ENCODE measurements around the gene TYSND1. TPM values are rescaled to one million over a fixed set of nuclear protein-coding genes. Genes with fewer than 3 reads are reported as not detected.
A peak's percentile ranks its signal among the peaks of the same experiment; 100 is the strongest.

TYSND1 gene
- total RNA-seq, 2 experiments from 2014 or later, result 33.4 to 48.1 TPM

GRCh38 chr10:70115948-70116682, 30.4 kb downstream of the TYSND1 start:
- peak; percentile 71 for DNase-seq (ENCODE audit: low spot score)
- Histone ChIP-seq H3K36me3 (ENCODE audit: insufficient read depth, low read length) (no peaks in the 10 kb centered on the region), H3K4me1 (ENCODE audit: insufficient read depth, low read length, poor library complexity, severe bottlenecking) (no peaks in the 10 kb centered on the region), H4K20me1 (ENCODE audit: insufficient read depth, low read length) (no peaks in the 10 kb centered on the region), H3K9me3 (ENCODE audit: low read length) (no peaks in the 10 kb centered on the region), H3K4me2 (ENCODE audit: low read length) (no peak overlapping the region), H2AFZ (ENCODE audit: low read length) (no peak overlapping the region), H3K79me2 (ENCODE audit: insufficient read depth, low read depth, low read length) (no peaks in the 10 kb centered on the region), H3K9me2 (ENCODE audit: insufficient read depth, low read length) (no peaks in the 10 kb centered on the region), H3K4me3 (ENCODE audit: low read depth, low read length, poor library complexity, severe bottlenecking) (no peak overlapping the region), H3K27ac (ENCODE audit: low read depth, low read length, poor library complexity, severe bottlenecking) (no peak overlapping the region)
- no TSS peak for BruUV-seq (replicated peaks)
- intact Hi-C loops (cut with micrococcal nuclease; ENCODE audit: unreplicated experiment), result loop anchor here (1.0 to 5.0 kb wide), 2 partner anchors 248 to 261 kb away; no protein-coding TSS in a partner anchor
- CTCF ChIA-PET (ENCODE audit: unreplicated experiment), result interaction anchor here (0.6 to 1.3 kb wide), 5 partner anchors 30 to 321 kb away, joined by 3 to 10 read pairs (median 3); partner anchors contain the start of gene TYSND1
- TF ChIP-seq, protein P1, sequence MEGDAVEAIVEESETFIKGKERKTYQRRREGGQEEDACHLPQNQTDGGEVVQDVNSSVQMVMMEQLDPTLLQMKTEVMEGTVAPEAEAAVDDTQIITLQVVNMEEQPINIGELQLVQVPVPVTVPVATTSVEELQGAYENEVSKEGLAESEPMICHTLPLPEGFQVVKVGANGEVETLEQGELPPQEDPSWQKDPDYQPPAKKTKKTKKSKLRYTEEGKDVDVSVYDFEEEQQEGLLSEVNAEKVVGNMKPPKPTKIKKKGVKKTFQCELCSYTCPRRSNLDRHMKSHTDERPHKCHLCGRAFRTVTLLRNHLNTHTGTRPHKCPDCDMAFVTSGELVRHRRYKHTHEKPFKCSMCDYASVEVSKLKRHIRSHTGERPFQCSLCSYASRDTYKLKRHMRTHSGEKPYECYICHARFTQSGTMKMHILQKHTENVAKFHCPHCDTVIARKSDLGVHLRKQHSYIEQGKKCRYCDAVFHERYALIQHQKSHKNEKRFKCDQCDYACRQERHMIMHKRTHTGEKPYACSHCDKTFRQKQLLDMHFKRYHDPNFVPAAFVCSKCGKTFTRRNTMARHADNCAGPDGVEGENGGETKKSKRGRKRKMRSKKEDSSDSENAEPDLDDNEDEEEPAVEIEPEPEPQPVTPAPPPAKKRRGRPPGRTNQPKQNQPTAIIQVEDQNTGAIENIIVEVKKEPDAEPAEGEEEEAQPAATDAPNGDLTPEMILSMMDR (conservative IDR thresholded peaks at IDR 0.05; ENCODE audit: low read length), result peak; percentile 95
- no peak for TF ChIP-seq EZH2phosphoT487 (IDR thresholded peaks at IDR 0.05; ENCODE audit: borderline replicate concordance, low read depth, low read length)
- POLR2A ChIA-PET, result interaction anchor here (0.5 to 1.4 kb wide), 6 partner anchors 25 to 923 kb away, joined by 3 to 4 read pairs (median 4); partner anchors contain the start of gene TYSND1

DNA sequence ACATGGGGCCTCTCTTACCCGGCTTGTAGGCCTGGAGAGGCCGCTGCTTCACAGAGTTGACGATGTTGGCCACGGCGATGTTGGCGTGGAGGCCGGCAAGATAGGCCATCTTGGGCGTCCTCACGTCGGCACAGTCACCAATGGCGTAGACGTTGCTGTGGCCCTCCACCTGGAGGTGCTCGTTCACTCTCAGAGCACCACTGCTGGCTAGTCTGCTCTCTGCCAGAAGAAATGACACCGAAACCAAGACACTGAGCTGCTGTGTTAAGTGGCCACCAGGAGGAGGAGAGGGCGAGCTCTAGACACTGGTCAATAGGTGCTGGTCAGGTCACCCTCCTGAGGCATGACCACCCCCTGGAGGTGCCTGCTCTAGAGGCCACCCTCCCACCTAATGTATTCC, 31.6 kb downstream of the TYSND1 start:
- ChIA-PET POLR2A (interaction anchor here (0.6 to 1.1 kb wide), 3 partner anchors 25 to 322 kb away, joined by 3 to 4 read pairs (median 3); partner anchors contain the start of gene TYSND1), CTCF (ENCODE audit: unreplicated experiment) (interaction anchor here (0.6 kb wide), 1 partner anchor 289 kb away, joined by 4 read pairs; no protein-coding TSS in a partner anchor)
- Histone ChIP-seq H4K20me1 (ENCODE audit: insufficient read depth, low read length) (no peaks in the 10 kb centered on the region), H3K79me2 (ENCODE audit: insufficient read depth, low read depth, low read length) (no peaks in the 10 kb centered on the region), H2AFZ (ENCODE audit: low read length) (no peak overlapping the region), H3K4me2 (ENCODE audit: low read length) (no peak overlapping the region), H3K27ac (ENCODE audit: low read depth, low read length, poor library complexity, severe bottlenecking) (no peak overlapping the region), H3K9me3 (ENCODE audit: low read length) (no peaks in the 10 kb centered on the region), H3K4me3 (ENCODE audit: low read depth, low read length, poor library complexity, severe bottlenecking) (no peak overlapping the region), H3K9me2 (ENCODE audit: insufficient read depth, low read length) (no peaks in the 10 kb centered on the region), H3K4me1 (ENCODE audit: insufficient read depth, low read length, poor library complexity, severe bottlenecking) (no peaks in the 10 kb centered on the region), H3K36me3 (ENCODE audit: insufficient read depth, low read length) (no peaks in the 10 kb centered on the region)
- TF ChIP-seq, protein P1 (conservative IDR thresholded peaks at IDR 0.05; ENCODE audit: low read length), result no peak
- TF ChIP-seq EZH2phosphoT487 (IDR thresholded peaks at IDR 0.05; ENCODE audit: borderline replicate concordance, low read depth, low read length), result no peak
- intact Hi-C loops (cut with micrococcal nuclease; ENCODE audit: unreplicated experiment), result loop anchor here (5.0 kb wide), 1 partner anchor 262 kb away; no protein-coding TSS in a partner anchor
- DNase-seq (ENCODE audit: low spot score), result no peak
- no TSS peak for BruUV-seq (replicated peaks)

GRCh38 chr10:70112071-70112470, 34.4 kb downstream of the TYSND1 start:
- H3K4me3 ChIP-seq (ENCODE audit: low read depth, low read length, poor library complexity, severe bottlenecking), result no peak overlapping the region
- intact Hi-C loops (cut with micrococcal nuclease; ENCODE audit: unreplicated experiment), result no loop called here
- POLR2A ChIA-PET, result no interaction called here
- H2AFZ ChIP-seq (ENCODE audit: low read length), result no peak overlapping the region
- H4K20me1 ChIP-seq (ENCODE audit: insufficient read depth, low read length), result no peaks in the 10 kb centered on the region
- DNase-seq (ENCODE audit: low spot score), result no peak
- H3K27ac ChIP-seq (ENCODE audit: low read depth, low read length, poor library complexity, severe bottlenecking), result no peak overlapping the region
- no peaks in the 10 kb centered on the region for H3K9me3 ChIP-seq (ENCODE audit: low read length)
- H3K4me2 ChIP-seq (ENCODE audit: low read length), result no peak overlapping the region
- H3K4me1 ChIP-seq (ENCODE audit: insufficient read depth, low read length, poor library complexity, severe bottlenecking), result peaks cover 3% of the 10 kb centered on the region
- H3K79me2 ChIP-seq (ENCODE audit: insufficient read depth, low read depth, low read length), result no peaks in the 10 kb centered on the region
- CTCF ChIA-PET (ENCODE audit: unreplicated experiment), result no interaction called here
- no peak for TF ChIP-seq EZH2phosphoT487 (IDR thresholded peaks at IDR 0.05; ENCODE audit: borderline replicate concordance, low read depth, low read length)
- TF ChIP-seq, protein P1 (conservative IDR thresholded peaks at IDR 0.05; ENCODE audit: low read length), result no peak
- no peaks in the 10 kb centered on the region for H3K36me3 ChIP-seq (ENCODE audit: insufficient read depth, low read length)
- no TSS peak for BruUV-seq (replicated peaks)
- no peaks in the 10 kb centered on the region for H3K9me2 ChIP-seq (ENCODE audit: insufficient read depth, low read length)

Measured in OCI-LY7 (cell line).